Measurements from ENCODE around the gene RPS25.
"Not testable (repeated sequence)": the region's sequence is repeated elsewhere in the genome, so short reads cannot be mapped to it uniquely, and the experiment has no call there.

Gene RPS25

GRCh38 chr11:119019996-119020395, 1.9 kb upstream of the RPS25 start:
- no peak for DNase-seq (ENCODE audit: low read depth, low spot score)
- peak overlapping the region; percentile 91 for H3K27ac ChIP-seq

- DNase-seq (ENCODE audit: low read depth, low spot score), result not testable (repeated sequence)
Measured at GRCh38 chr11:119017377-119017776, 766 bp downstream of the RPS25 start.

GRCh38 chr11:119016216-119017009, 1.7 kb downstream of the RPS25 start:
- no peak for DNase-seq (ENCODE audit: low read depth, low spot score)
- H3K27ac ChIP-seq, result peak overlapping the region; percentile 91

More at GRCh38 chr11:119017377-119017776, 766 bp downstream of the RPS25 start:
- H3K27ac ChIP-seq, result peak overlapping the region; percentile 91

GRCh38 chr11:119015054-119015611, 3.0 kb downstream of the RPS25 start:
- DNase-seq (ENCODE audit: low read depth, low spot score), result no peak
- H3K27ac ChIP-seq, result peak overlapping the region; percentile 91

GRCh38 chr11:119014209-119014924, 3.8 kb downstream of the RPS25 start:
- peak overlapping the region; percentile 91 for H3K27ac ChIP-seq
- DNase-seq (ENCODE audit: low read depth, low spot score), result no peak

- DNase-seq (ENCODE audit: low read depth, low spot score), result no peak
- no peak overlapping the region for H3K27ac ChIP-seq
Measured at GRCh38 chr11:119012629-119013170, 5.4 kb downstream of the RPS25 start.

GRCh38 chr11:119011476-119012053, 6.6 kb downstream of the RPS25 start:
- no peak for DNase-seq (ENCODE audit: low read depth, low spot score)
- H3K27ac ChIP-seq, result peak overlapping the region; percentile 10

- DNase-seq (ENCODE audit: low read depth, low spot score), result no peak
- no peak overlapping the region for H3K27ac ChIP-seq
Measured at GRCh38 chr11:119006656-119007055, 11.5 kb downstream of the RPS25 start.

GRCh38 chr11:119000906-119001305, 17.2 kb downstream of the RPS25 start:
- no peak for DNase-seq (ENCODE audit: low read depth, low spot score)
- peak overlapping the region; percentile 92 for H3K27ac ChIP-seq

- peak overlapping the region; percentile 92 for H3K27ac ChIP-seq
- no peak for DNase-seq (ENCODE audit: low read depth, low spot score)
Measured at GRCh38 chr11:118998822-118999221, 19.3 kb downstream of the RPS25 start.

GRCh38 chr11:118998388-118998717, 19.8 kb downstream of the RPS25 start:
- DNase-seq (ENCODE audit: low read depth, low spot score), result no peak
- H3K27ac ChIP-seq, result peak overlapping the region; percentile 92

- peak within 1 kb of the TSS; percentile 92 for H3K27ac ChIP-seq
- DNase-seq (ENCODE audit: low read depth, low spot score), result no peak
Measured at GRCh38 chr11:118997627-118998387, 20.3 kb downstream of the RPS25 start, which contains the start of gene CENATAC. Gene CENATAC (plus strand): TSS chr11:118998138. CDS start chr11:118998198, 60 bp downstream.

- no peak overlapping the region for H3K27ac ChIP-seq
- DNase-seq (ENCODE audit: low read depth, low spot score), result no peak
Measured at GRCh38 chr11:118996926-118997626, 21.1 kb downstream of the RPS25 start.

GRCh38 chr11:118991486-118992038, 26.6 kb downstream of the RPS25 start:
- not testable (repeated sequence) for H3K27ac ChIP-seq; DNase-seq (ENCODE audit: low read depth, low spot score)

- DNase-seq (ENCODE audit: low read depth, low spot score), result peak; percentile 89
- peak overlapping the region; percentile 81 for H3K27ac ChIP-seq
Measured at GRCh38 chr11:118988280-118988679, 29.9 kb downstream of the RPS25 start.

GRCh38 chr11:118984825-118985224, 33.3 kb downstream of the RPS25 start:
- no peak for DNase-seq (ENCODE audit: low read depth, low spot score)
- H3K27ac ChIP-seq, result no peak overlapping the region

GRCh38 chr11:118984337-118984736, 33.8 kb downstream of the RPS25 start:
- H3K27ac ChIP-seq; DNase-seq (ENCODE audit: low read depth, low spot score): not testable (repeated sequence)

GRCh38 chr11:118980191-118980881, 37.8 kb downstream of the RPS25 start:
- H3K27ac ChIP-seq, result no peak overlapping the region
- no peak for DNase-seq (ENCODE audit: low read depth, low spot score)

All from epithelial cell of prostate (primary cell).